Heart left ventricle (tissue), 13 donors: ENCODE measurements around the gene IL1B.

Experiments
- POLR2A ChIP-seq, 2 donors: fragments of 450-650 bp; IDR thresholded peaks; one replicate each; pipeline ENCODE4 v1.6.1; 2017; ENCODE audit warnings: antibody characterized with exemption in 2 of 2, mild to moderate bottlenecking in 2 of 2, moderate library complexity in 2 of 2
- TF ChIP-seq, protein P1 (sequence below), 12 donors: fragments of 200-600 bp; sonication (generic) in 4 of 12; IDR thresholded peaks; one replicate each; pipeline versions ENCODE4 v1.5.0 to v1.8.0; 2018 to 2022; ENCODE audit warnings: antibody characterized with exemption in 12 of 12, mild to moderate bottlenecking in 5 of 12
- donor health status: ischemic (EF 13 %, LVEDD 7.1; RV severe dilation, severe dysfunction).
- donor health status: DM: no; HTN: yes; CAD: no.
- donor health status: DM: no; HTN: no; CAD: no.
- donor health status: ischemic (EF 25% LVEDD 6.9; RV normal size, moderate dysfunction).
- donor health status: ischemic (EF 25% LVEDD 5.7; RV mildly dilated, moderate dysfunction).
- donor health status: ischemic (EF 35%, LVEDD 5.7; RV mildly dilated, moderate dysfunction).
- donor health status: nonischemic (EF 11% LVEDD 7.7; RV severe dilation, severe dysfunction).
- donor health status: DM: yes; HTN: yes; CAD: no.
- donor health status: PGD.
- donor health status: ischemic (EF 29% LVEDD 5.4; RV normal size, mild dysfunction).
- donor health status: nonischemic (EF 23%, LVEDD 6.1; RV moderate dilation, normal function).

DNA sequence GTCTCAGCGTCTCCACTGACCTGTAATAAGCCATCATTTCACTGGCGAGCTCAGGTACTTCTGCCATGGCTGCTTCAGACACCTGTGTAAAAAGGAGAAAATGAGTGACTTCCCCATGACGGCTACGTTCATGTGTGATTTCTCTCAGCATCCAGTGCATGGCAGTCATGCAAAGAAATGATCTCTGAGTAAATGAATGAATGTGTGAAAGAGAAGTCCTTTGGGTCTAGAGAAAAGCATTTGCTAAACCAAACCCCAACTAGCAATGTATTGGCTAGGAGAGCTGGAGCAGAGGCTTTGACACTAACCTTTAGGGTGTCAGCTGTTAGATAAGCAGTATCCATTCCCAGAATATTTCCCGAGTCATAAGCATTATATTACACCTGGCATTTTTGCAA lies 417 bp downstream of the IL1B start:
- TF ChIP-seq, protein P1, sequence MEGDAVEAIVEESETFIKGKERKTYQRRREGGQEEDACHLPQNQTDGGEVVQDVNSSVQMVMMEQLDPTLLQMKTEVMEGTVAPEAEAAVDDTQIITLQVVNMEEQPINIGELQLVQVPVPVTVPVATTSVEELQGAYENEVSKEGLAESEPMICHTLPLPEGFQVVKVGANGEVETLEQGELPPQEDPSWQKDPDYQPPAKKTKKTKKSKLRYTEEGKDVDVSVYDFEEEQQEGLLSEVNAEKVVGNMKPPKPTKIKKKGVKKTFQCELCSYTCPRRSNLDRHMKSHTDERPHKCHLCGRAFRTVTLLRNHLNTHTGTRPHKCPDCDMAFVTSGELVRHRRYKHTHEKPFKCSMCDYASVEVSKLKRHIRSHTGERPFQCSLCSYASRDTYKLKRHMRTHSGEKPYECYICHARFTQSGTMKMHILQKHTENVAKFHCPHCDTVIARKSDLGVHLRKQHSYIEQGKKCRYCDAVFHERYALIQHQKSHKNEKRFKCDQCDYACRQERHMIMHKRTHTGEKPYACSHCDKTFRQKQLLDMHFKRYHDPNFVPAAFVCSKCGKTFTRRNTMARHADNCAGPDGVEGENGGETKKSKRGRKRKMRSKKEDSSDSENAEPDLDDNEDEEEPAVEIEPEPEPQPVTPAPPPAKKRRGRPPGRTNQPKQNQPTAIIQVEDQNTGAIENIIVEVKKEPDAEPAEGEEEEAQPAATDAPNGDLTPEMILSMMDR (IDR thresholded peaks at IDR 0.05): no peak
- no peak for TF ChIP-seq POLR2A (IDR thresholded peaks at IDR 0.05)
